A673 (cell line): ENCODE results near the gene CDKAL1.

Experiments
- CTCF ChIP-seq: fragments of 300-800, 200-600 bp; sonication (generic); conservative IDR thresholded peaks from 2 replicates; pipeline ENCODE4 v1.5.1; 2017; ENCODE audit warnings: low read depth, mild to moderate bottlenecking, antibody characterized with exemption, low read length, moderate library complexity, mixed read lengths
- EZH2 ChIP-seq: fragments of 200-600 bp; sonication (generic); IDR thresholded peaks from 2 replicates; pipeline ENCODE4 v1.6.1; 2017; ENCODE audit warnings: borderline replicate concordance, low read depth, mild to moderate bottlenecking, mixed read lengths, antibody characterized with exemption, low read length; ENCODE audit not compliant: poor library complexity, severe bottlenecking

DNA sequence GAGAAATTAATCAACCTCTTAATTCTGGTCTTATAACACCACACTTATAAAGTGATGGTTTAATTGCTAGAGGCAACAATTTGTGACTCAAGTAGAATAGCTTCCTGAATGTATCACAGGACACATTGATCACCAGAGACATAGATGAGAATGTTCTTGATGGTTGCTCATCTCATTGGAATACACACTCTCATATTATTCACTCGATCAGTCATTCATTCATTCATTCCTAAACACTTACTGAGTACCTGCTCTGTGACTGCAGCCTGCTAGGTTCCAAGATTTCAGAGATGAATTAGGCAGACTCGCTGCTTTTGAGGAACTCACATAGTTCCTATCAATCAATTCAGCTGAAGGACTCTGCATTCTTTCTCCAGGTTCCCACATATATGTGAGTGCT is 694.2 kb downstream of the CDKAL1 start:
- no peak for TF ChIP-seq CTCF
- no peak for TF ChIP-seq EZH2
